Adrenal gland (tissue), 12 donors: ENCODE measurements around the gene KRTAP5-9. TPM values are rescaled to one million over a fixed set of nuclear protein-coding genes. Genes with fewer than 3 reads are reported as not detected.
"Not testable (repeated sequence)": the region's sequence is repeated elsewhere in the genome, so short reads cannot be mapped to it uniquely, and the experiment has no call there.

Experiments
- DNase-seq, 7 donors: peaks; one replicate each; pipeline ENCODE4 v3.0.0-alpha.2; 2019 to 2020
- H3K27ac ChIP-seq, 5 donors: fragments of 200-600 bp; sonication (generic) in 4 of 5; 1 replicate in 3 of 5; 2 replicates in 2 of 5; pipeline versions ENCODE4 v1.5.1 to v1.8.0; 2016 to 2020; ENCODE audit warnings: mild to moderate bottlenecking in 1 of 5
- H3K27me3 ChIP-seq: fragments of 200-600 bp; 2 replicates; pipeline ENCODE4 v1.8.0; 2021
- H3K36me3 ChIP-seq, 2 donors: fragments of 200-600 bp; replicated peaks in 1 of 2; 1 replicate in 1 of 2; 2 replicates in 1 of 2; pipeline versions ENCODE4 v1.5.1 to v1.8.0; 2018 to 2022
- H3K4me1 ChIP-seq, 2 donors: fragments of 200-600 bp; replicated peaks in 1 of 2; 1 replicate in 1 of 2; 2 replicates in 1 of 2; pipeline versions ENCODE4 v1.5.1 to v1.8.0; 2018 to 2021
- H3K4me3 ChIP-seq, 4 donors: fragments of 200-600 bp; sonication (generic) in 3 of 4; one replicate each; pipeline ENCODE4 v1.5.1; 2016 to 2018
- H3K9me3 ChIP-seq, 3 donors: fragments of 200-600 bp; sonication (generic) in 1 of 3; replicated peaks in 1 of 3; 1 replicate in 2 of 3; 2 replicates in 1 of 3; pipeline versions ENCODE4 v1.5.1 to v1.8.0; 2016 to 2021
- POLR2A ChIP-seq, 2 donors: fragments of 450-650 bp; IDR thresholded peaks; one replicate each; pipeline ENCODE4 v1.6.1; 2017; ENCODE audit warnings: antibody characterized with exemption in 2 of 2, mild to moderate bottlenecking in 2 of 2, moderate library complexity in 1 of 2
- WGBS, 4 donors: extraction: QIAGEN DNeasy Blood & Tissue Kit in 2 of 4; methylation state at CpG; one replicate each; pipeline versions ENCODE4 v1.1.5 to v1.1.7; 2013 to 2017; 5-methylcytosine and 5-hydroxymethylcytosine counted together
- intact Hi-C, 2 donors: fragments of 100-400 bp; cut with DNase I; formaldehyde crosslinking; loops; one replicate each; pipeline versions ENCODE4 v1.14.1 to v1.15.0; 2022 to 2023
- polyA plus RNA-seq, 3 donors: library from polyadenylated mRNA; stranded (reverse); fragments of 200-250 nt in 2 of 3; fragments of 350-450 nt in 1 of 3; fragmentation: Illumina TruSeq in 1 of 3; extraction: RNeasy Lipid Tissue Mini Kit (QIAGEN cat#74804) in 1 of 3; gene quantifications; one replicate each; pipeline ENCODE4 v1.2.3, GENCODE V29; 2013 to 2014
- total RNA-seq, 9 donors: library from RNA; depleted of rRNA in 4 of 9; stranded (reverse); fragments of >200 nt in 4 of 9; fragments of 120-200 nt in 1 of 9; fragmentation: NEBNext Ultra II Directional in 1 of 9; extraction: Animal tissue kit (Norgen Biotek cat#: 25700) in 1 of 9; gene quantifications; one replicate each; pipeline versions ENCODE4 v1.1.0 to v1.2.4, GENCODE V29; 2013 to 2023
- TF ChIP-seq, protein P1 (sequence below), 6 experiments: fragments of 450-650 bp in 4 of 6; fragments of 200-600 bp in 2 of 6; sonication (generic) in 1 of 6; IDR thresholded peaks; 1 replicate in 5 of 6; 2 replicates in 1 of 6; pipeline versions ENCODE4 v1.5.1 to v1.8.0; 2016 to 2021; ENCODE audit warnings: antibody characterized with exemption in 6 of 6, mild to moderate bottlenecking in 2 of 6, moderate library complexity in 1 of 6
- donor health status: healthy with polysubstance abuse.
- donor health status: Bipolar disorder and iron deficiency.
- donor health status: DM: yes; HTN: yes; CAD: no.
- donor health status: DM: no; HTN: no; CAD: no.
- donor health status: DM: no; HTN: no; CAD: no.
- donor health status: DM: yes; HTN: yes; CAD: no.

The KRTAP5-9 gene
- total and polyA plus RNA-seq, 12 donors, result 0.18 to 1.6 (median 0.45) TPM; not detected in 8

DNA sequence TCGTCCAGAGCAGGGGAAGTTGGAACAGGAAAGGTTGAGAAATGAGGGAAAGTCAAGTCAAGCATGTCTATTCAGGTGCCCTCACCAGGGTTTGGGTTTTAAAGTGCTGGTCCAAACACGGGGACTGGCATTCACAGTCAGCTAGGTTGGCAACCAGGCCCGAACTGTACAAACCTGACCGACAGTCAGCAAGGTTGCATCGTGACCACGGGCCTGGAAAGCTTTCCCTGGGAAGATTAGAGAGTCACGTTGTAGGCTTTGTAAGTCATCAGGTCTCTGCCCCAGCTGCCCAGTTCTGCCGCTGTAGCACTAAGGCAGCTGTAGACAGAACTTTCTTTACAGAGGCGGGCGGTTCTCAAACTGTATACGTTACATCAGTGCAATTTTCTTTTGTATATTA lies 24.6 kb downstream of the KRTAP5-9 start:
- H3K27ac ChIP-seq, result no peak overlapping the region
- H3K9me3 ChIP-seq, result no peaks in the 10 kb centered on the region
- intact Hi-C loops, result no loop called here
- no peak for DNase-seq
- H3K36me3 ChIP-seq, result no peaks in the 10 kb centered on the region
- H3K27me3 ChIP-seq, result no peaks in the 10 kb centered on the region
- no peaks in the 10 kb centered on the region for H3K4me1 ChIP-seq
- 72 to 89% (median 88%) methylated on average over 11 of the region's 11 CpGs for WGBS, 4 donors
- TF ChIP-seq, protein P1, sequence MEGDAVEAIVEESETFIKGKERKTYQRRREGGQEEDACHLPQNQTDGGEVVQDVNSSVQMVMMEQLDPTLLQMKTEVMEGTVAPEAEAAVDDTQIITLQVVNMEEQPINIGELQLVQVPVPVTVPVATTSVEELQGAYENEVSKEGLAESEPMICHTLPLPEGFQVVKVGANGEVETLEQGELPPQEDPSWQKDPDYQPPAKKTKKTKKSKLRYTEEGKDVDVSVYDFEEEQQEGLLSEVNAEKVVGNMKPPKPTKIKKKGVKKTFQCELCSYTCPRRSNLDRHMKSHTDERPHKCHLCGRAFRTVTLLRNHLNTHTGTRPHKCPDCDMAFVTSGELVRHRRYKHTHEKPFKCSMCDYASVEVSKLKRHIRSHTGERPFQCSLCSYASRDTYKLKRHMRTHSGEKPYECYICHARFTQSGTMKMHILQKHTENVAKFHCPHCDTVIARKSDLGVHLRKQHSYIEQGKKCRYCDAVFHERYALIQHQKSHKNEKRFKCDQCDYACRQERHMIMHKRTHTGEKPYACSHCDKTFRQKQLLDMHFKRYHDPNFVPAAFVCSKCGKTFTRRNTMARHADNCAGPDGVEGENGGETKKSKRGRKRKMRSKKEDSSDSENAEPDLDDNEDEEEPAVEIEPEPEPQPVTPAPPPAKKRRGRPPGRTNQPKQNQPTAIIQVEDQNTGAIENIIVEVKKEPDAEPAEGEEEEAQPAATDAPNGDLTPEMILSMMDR (IDR thresholded peaks at IDR 0.05), result no peak
- no peak for TF ChIP-seq POLR2A (IDR thresholded peaks at IDR 0.05)
- no peak overlapping the region for H3K4me3 ChIP-seq

- Histone ChIP-seq H3K4me1 (no peaks in the 10 kb centered on the region), H3K27me3 (no peaks in the 10 kb centered on the region), H3K27ac (no peak overlapping the region), H3K36me3 (no peaks in the 10 kb centered on the region), H3K4me3 (no peak overlapping the region), H3K9me3 (no peaks in the 10 kb centered on the region)
- intact Hi-C loops, result no loop called here
- 65 to 75% (median 72%) methylated on average over 5 of the region's 5 CpGs for WGBS, 4 donors
- no peak for TF ChIP-seq POLR2A (IDR thresholded peaks at IDR 0.05)
- TF ChIP-seq, protein P1 (IDR thresholded peaks at IDR 0.05), result no peak
- DNase-seq, result no peak
Measured at GRCh38 chr11:71574418-71574817, 26.2 kb downstream of the KRTAP5-9 start.

DNA sequence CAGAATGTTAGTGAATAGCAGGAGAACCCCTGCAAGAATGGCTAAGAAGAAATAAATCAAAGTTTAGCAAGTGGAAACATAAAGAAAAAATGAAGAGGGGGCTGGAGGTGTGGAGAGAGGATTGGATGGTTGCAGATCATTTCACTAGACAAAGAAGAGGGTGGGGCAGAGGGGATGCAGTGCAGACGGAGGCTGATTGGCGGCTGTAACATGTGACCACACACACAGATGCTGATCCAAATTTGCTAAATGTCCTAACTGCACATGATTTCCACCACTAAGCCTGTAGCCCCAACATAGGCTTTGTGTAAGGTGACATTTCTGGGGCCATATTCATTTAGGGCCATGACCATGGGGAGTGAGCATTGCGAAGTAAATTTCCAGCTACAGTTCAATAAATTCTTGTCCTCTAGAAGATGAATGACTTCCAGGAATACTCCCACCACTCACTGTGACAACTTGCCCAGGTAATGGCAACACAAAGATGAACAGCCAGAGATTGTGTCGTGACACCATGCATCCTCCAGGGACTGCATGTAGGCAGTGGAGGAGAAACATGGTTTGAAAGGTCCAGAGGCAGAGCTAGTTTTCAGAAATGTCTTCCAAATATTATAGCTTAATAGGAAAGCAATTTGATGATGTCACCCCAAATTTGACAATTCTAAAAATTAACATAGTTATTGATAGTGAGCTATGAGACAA lies 27.7 kb downstream of the KRTAP5-9 start:
- no peak for DNase-seq
- intact Hi-C loops, result no loop called here
- H3K4me1 ChIP-seq, result no peaks in the 10 kb centered on the region
- no peak overlapping the region for H3K27ac ChIP-seq
- no peaks in the 10 kb centered on the region for H3K9me3 ChIP-seq
- H3K4me3 ChIP-seq, result no peak overlapping the region
- H3K27me3 ChIP-seq, result no peaks in the 10 kb centered on the region
- TF ChIP-seq, protein P1 (IDR thresholded peaks at IDR 0.05), result no peak
- TF ChIP-seq POLR2A (IDR thresholded peaks at IDR 0.05), result no peak
- no peaks in the 10 kb centered on the region for H3K36me3 ChIP-seq
- WGBS, 4 donors, result 64 to 86% (median 76%) methylated on average over 4 of the region's 4 CpGs

DNA sequence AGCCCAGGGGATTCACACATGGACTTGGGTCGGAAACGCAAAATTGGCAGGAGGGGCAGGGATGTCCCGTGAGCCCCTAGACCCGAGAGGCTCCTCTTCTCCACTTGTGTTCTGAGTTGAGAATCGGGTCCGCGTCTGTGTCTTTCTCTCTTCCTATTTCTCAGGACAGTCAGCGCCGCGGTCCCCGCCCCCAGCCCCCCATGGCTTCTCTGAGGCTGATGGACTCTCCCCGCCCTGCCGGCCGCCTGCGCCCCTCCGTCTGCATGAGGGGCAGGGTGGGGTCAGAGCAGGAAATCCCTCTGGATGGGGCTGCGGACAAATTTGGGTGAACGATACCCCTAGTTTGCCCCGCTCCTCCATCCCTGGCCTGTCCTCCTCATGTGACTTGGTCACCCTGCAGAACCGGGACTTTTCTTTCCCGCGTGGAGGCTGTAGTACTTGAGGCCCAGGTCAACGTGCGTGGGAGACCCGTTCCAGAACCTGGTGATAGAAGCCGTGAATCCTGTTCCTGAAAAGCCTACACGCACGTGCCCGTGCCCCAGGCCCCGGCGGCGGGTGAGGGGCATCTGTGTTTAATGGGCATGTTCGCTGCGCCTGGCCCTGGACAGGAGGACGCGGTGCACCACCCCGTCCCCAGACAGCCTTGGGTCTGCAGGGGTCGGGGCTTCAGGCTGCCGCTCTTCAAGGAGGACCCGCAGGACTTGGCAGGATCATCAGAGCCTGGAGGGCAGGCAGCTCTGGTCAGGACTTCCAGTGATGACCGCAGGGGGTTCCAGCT lies 28.7 kb downstream of the KRTAP5-9 start:
- 86 to 93% (median 89%) methylated on average over 16 to 38 of the region's 41 CpGs for WGBS, 4 donors
- intact Hi-C loops, DNase-seq: not testable (repeated sequence)

More for the DNA sequence above, 28.7 kb downstream of the KRTAP5-9 start:
- not testable (repeated sequence) for H3K27me3 ChIP-seq, H3K4me1 ChIP-seq, H3K9me3 ChIP-seq, H3K4me3 ChIP-seq, H3K27ac ChIP-seq, H3K36me3 ChIP-seq
